Nephron (organoid): ENCODE data around the gene ZBTB25.

Experiments used
- H3K27ac Mint-ChIP-seq, 3 experiments: 2 replicates each; pipeline ENCODE4 v1.8.0; 2020; ENCODE audit warnings: mixed read lengths in 3 of 3, mild to moderate bottlenecking in 2 of 3, moderate library complexity in 1 of 3
- H3K27me3 Mint-ChIP-seq: 2 replicates; pipeline ENCODE4 v1.8.0; 2021; ENCODE audit warnings: low read depth, mild to moderate bottlenecking, moderate library complexity, mixed read lengths
- H3K36me3 Mint-ChIP-seq: 2 replicates; pipeline ENCODE4 v1.8.0; 2020; ENCODE audit warnings: low read depth, mixed read lengths
- H3K4me1 Mint-ChIP-seq: 2 replicates; pipeline ENCODE4 v1.8.0; 2020; ENCODE audit warnings: mixed read lengths
- H3K4me3 Mint-ChIP-seq, 3 experiments: 2 replicates each; pipeline ENCODE4 v1.8.0; 2020; ENCODE audit warnings: mild to moderate bottlenecking in 3 of 3, mixed read lengths in 3 of 3, moderate library complexity in 2 of 3
- H3K9me3 Mint-ChIP-seq: 2 replicates; pipeline ENCODE4 v1.8.0; 2020; ENCODE audit warnings: mixed read lengths
- CTCF ChIP-seq, 3 experiments: fragments of 200-600 bp; sonication (generic); IDR thresholded peaks; one replicate each; pipeline ENCODE4 v1.5.0; 2021; ENCODE audit warnings: antibody characterized with exemption in 3 of 3; ENCODE audit not compliant: unreplicated experiment in 3 of 3

ZBTB25 gene

GRCh38 chr14:64544607-64545312 lies 41.1 kb upstream of the ZBTB25 start:
- peaks cover 17% of the 10 kb centered on the region for H3K27me3 Mint-ChIP-seq
- peaks cover 8% of the 10 kb centered on the region for H3K36me3 Mint-ChIP-seq
- H3K4me3 Mint-ChIP-seq = no peak overlapping the region
- no peaks in the 10 kb centered on the region for H3K4me1 Mint-ChIP-seq
- no peak overlapping the region for H3K27ac Mint-ChIP-seq
- peaks cover 21% of the 10 kb centered on the region for H3K9me3 Mint-ChIP-seq
- TF ChIP-seq CTCF (IDR thresholded peaks at IDR 0.05; ENCODE audit: unreplicated experiment in 3 of 3) = no peak

- Mint-ChIP-seq H3K4me3 (peak overlapping the region in 2 of 3 experiments; percentile 14 to 28), H3K4me1 (peaks cover 5% of the 10 kb centered on the region), H3K36me3 (peaks cover 8% of the 10 kb centered on the region), H3K9me3 (peaks cover 25% of the 10 kb centered on the region), H3K27me3 (peaks cover 4% of the 10 kb centered on the region), H3K27ac (no peak overlapping the region)
- TF ChIP-seq CTCF (IDR thresholded peaks at IDR 0.05; ENCODE audit: unreplicated experiment in 3 of 3) = no peak
These were observed 39.2 kb upstream of the ZBTB25 start for GRCh38 chr14:64542836-64543201.

GRCh38 chr14:64541972-64542835 lies 38.6 kb upstream of the ZBTB25 start:
- peak overlapping the region in 2 of 3 experiments; percentile 14 to 28 for H3K4me3 Mint-ChIP-seq
- H3K4me1 Mint-ChIP-seq = peaks cover 6% of the 10 kb centered on the region
- peaks cover 25% of the 10 kb centered on the region for H3K9me3 Mint-ChIP-seq
- peaks cover 2% of the 10 kb centered on the region for H3K27me3 Mint-ChIP-seq
- peaks cover 8% of the 10 kb centered on the region for H3K36me3 Mint-ChIP-seq
- TF ChIP-seq CTCF (IDR thresholded peaks at IDR 0.05; ENCODE audit: unreplicated experiment in 3 of 3) = no peak
- no peak overlapping the region for H3K27ac Mint-ChIP-seq

- Mint-ChIP-seq H3K27me3 (no peaks in the 10 kb centered on the region), H3K36me3 (peaks cover 8% of the 10 kb centered on the region), H3K4me3 (peak overlapping the region in 1 of 3 experiments; percentile 89), H3K27ac (no peak overlapping the region), H3K4me1 (peaks cover 11% of the 10 kb centered on the region), H3K9me3 (peaks cover 25% of the 10 kb centered on the region)
- no peak for TF ChIP-seq CTCF (IDR thresholded peaks at IDR 0.05; ENCODE audit: unreplicated experiment in 3 of 3)
These were observed 37.8 kb upstream of the ZBTB25 start for GRCh38 chr14:64541261-64541971.

GRCh38 chr14:64540208-64541202 lies 36.9 kb upstream of the ZBTB25 start, which contains the start of gene HSPA2:
Gene HSPA2 (plus strand): TSS chr14:64540741. CDS start chr14:64540850, 109 bp downstream.
- H3K4me1 Mint-ChIP-seq = peaks cover 11% of the 10 kb centered on the region
- peak within 1 kb of the TSS; percentile 74 to 95 (median 91) for H3K27ac Mint-ChIP-seq
- H3K4me3 Mint-ChIP-seq = peak within 1 kb of the TSS; percentile 89 to 93 (median 92)
- peaks cover 25% of the 10 kb centered on the region for H3K9me3 Mint-ChIP-seq
- peak; percentile 55 to 72 (median 57) for TF ChIP-seq CTCF (IDR thresholded peaks at IDR 0.05; ENCODE audit: unreplicated experiment in 3 of 3)
- H3K36me3 Mint-ChIP-seq = peaks cover 8% of the 10 kb centered on the region
- no peaks in the 10 kb centered on the region for H3K27me3 Mint-ChIP-seq
